Testis (tissue), 2 donors: ENCODE measurements around the gene AP1M2.

Experiments used
- POLR2A ChIP-seq: fragments of 450-650 bp; IDR thresholded peaks from one replicate; pipeline ENCODE4 v1.6.1; 2017; ENCODE audit warnings: antibody characterized with exemption, mild to moderate bottlenecking, moderate library complexity
- TF ChIP-seq, protein P1 (sequence below), 3 experiments: fragments of 450-650 bp in 2 of 3; fragments of 200-600 bp in 1 of 3; sonication (generic) in 1 of 3; IDR thresholded peaks; one replicate each; pipeline ENCODE4 v1.5.1; 2016 to 2019; ENCODE audit warnings: antibody characterized with exemption in 3 of 3, mild to moderate bottlenecking in 2 of 3, moderate library complexity in 1 of 3

DNA sequence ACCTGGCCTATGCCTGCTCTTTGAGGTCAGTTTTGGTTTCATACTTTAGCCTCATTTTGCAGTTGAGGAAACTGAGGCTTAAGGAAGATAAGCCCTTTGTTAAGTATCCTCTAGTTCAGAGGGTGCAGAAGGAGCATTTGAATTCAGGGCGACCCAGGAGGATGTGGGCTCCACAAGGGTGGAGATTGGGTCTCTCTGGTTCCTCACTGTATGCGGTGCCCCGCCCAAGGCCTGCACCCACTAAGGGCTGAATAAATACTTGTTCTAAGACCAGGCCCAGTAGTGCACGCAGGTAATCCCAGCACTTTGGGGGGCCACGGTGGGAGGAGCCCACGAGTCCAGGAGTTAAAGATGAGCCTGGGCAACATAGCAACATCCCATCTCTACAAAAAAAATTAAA is 37.5 kb upstream of the AP1M2 start:
- TF ChIP-seq, protein P1, sequence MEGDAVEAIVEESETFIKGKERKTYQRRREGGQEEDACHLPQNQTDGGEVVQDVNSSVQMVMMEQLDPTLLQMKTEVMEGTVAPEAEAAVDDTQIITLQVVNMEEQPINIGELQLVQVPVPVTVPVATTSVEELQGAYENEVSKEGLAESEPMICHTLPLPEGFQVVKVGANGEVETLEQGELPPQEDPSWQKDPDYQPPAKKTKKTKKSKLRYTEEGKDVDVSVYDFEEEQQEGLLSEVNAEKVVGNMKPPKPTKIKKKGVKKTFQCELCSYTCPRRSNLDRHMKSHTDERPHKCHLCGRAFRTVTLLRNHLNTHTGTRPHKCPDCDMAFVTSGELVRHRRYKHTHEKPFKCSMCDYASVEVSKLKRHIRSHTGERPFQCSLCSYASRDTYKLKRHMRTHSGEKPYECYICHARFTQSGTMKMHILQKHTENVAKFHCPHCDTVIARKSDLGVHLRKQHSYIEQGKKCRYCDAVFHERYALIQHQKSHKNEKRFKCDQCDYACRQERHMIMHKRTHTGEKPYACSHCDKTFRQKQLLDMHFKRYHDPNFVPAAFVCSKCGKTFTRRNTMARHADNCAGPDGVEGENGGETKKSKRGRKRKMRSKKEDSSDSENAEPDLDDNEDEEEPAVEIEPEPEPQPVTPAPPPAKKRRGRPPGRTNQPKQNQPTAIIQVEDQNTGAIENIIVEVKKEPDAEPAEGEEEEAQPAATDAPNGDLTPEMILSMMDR (IDR thresholded peaks at IDR 0.05), result no peak
- TF ChIP-seq POLR2A, result no peak
